Measurements from ENCODE around the gene PGBD4.

PGBD4 gene

GRCh38 chr15:34101366-34102174 lies at the start of gene PGBD4, which contains the start of gene EMC7:
TSS of gene PGBD4 (plus strand) at chr15:34102083. CDS start at chr15:34102532, 449 bp downstream.
TSS of gene EMC7 (minus strand) at chr15:34101862. CDS start at chr15:34101839, 23 bp downstream.
- peak; percentile 93 for DNase-seq (ENCODE audit: low read depth)

DNA sequence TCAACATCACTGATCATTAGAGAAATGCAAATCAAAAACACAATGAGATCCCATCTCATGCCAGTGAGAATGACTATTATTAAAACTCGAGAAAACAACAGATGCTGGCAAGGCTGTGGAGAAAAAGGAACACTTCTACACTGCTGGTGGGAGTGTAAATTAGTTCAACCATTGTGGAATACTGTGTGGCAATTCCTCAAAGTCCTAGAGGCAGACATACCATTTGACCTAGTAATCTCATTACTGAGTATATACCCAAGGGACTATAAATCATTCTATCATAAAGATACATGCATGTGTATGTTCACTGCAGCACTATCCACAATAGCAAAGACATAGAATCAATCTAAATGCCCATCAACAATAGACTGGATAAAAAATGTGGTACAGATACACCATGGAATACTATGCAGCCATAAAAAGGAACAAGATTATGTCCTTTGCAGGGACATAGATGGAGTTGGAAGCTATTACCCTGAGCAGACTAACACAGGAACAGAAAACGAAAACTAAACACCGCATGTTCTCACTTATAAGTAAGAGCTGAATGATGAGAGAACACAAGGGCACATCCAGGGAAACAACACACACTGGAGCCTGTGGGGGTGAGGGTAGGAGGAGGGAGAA lies 47.7 kb upstream of the PGBD4 start:
- DNase-seq (ENCODE audit: low read depth) = no peak

- DNase-seq (ENCODE audit: low read depth) = no peak
These were observed 45.9 kb upstream of the PGBD4 start for GRCh38 chr15:34055868-34056595.

DNA sequence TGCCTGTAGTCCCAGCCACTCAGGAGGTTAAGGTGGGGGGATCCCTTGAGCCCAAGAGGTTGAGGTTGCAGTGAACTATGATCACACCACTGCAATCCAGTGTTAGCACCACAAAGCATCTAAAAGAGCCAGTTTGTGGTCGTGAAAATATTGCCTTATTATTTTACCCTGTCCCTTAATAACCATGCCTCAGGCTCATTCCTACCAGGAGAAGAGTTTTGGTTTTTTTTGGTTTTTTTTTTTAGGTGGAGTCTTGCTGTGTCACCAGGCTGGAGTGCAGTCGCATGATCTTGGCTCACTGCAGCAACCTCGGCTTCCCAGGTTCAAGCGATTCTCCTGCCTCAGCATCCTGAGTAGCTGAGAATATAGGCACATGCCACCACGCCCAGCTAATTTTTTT lies 45.0 kb upstream of the PGBD4 start:
- no peak for DNase-seq (ENCODE audit: low read depth)

DNA sequence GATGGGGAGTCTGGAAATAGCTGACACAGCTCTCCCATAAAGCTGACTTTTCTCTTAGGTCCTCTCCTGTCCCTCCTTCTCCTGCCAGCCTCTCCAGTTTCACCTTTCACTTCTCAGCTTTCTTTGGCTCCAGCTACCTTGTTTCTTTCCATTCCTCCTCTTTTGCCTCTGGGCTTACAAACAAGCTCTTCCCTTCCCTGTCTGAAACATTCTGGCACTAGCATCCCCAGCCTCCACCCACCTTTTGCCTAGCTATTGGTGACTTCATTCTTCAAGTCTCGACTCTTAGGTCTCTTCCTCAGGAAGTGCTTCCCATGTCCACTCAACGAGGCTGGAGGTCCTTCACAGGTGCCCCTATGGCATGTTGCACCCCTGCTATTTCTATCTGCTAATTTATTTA lies 42.4 kb upstream of the PGBD4 start:
- no peak for DNase-seq (ENCODE audit: low read depth)

DNA sequence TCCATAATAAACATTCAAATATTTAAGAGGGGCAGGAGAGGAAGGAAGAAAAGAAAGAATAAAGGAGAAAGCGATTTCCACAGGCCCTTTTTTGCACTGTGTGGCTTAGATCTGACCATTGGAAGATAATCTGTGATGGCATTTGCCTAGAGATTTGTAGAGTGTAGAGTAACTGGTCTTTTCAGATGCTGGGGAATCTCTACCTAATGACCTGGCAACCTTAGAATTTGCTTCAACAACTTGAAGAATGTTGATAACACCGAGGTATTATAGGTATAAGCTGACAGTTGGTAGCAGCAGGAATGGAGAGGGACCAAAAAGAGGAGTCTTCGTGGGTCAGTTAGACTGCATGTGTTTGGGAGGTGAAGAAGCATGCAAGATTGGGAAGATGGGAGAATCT lies 41.9 kb upstream of the PGBD4 start:
- DNase-seq (ENCODE audit: low read depth) = no peak

- DNase-seq (ENCODE audit: low read depth) = no peak
These were observed 37.4 kb upstream of the PGBD4 start for GRCh38 chr15:34064438-34064837.

DNA sequence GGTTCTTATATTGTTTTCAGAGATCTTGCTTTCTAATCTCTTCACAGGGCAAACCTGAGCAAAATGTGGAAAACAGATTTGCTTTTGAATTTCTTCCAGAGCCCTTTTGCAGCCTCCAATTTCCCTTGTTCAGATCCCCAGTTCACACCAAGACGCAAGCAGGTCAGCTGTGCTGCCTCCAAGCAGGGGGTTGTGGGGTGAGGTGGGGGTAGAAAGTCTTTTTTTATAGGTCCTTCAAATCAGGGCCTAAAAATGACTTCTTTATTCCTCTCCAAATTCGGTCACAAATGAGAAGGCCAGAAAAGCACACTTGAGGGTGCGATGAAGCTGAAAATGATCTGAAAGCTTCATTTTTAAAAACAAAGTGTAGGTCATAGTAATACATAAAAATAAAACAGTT lies 36.6 kb upstream of the PGBD4 start:
- DNase-seq (ENCODE audit: low read depth) = no peak

GRCh38 chr15:34065941-34066340 lies 35.9 kb upstream of the PGBD4 start:
- no peak for DNase-seq (ENCODE audit: low read depth)

GRCh38 chr15:34070003-34070402 lies 31.9 kb upstream of the PGBD4 start:
- DNase-seq (ENCODE audit: low read depth) = no peak

- no peak for DNase-seq (ENCODE audit: low read depth)
These were observed 25.1 kb upstream of the PGBD4 start for GRCh38 chr15:34076785-34077184.

DNA sequence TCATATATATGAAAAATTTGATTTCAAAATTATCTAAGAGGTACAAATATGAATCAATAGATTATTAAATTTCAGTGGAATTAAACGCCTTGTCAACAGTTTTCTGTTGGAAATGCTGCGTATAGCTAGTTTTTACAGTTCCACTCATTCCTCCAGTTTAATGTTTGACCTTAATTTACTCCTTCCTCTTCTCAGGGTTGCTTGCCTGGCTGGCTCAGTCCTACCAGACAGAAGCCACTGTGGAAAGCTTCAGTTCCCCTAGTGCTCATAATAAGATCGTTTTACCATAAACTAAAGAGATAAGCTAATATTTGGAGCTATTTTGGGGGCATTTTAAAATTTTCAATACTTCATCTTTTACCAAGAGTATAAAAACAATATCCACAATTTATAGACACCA lies 23.0 kb upstream of the PGBD4 start:
- no peak for DNase-seq (ENCODE audit: low read depth)

- no peak for DNase-seq (ENCODE audit: low read depth)
These were observed 22.0 kb upstream of the PGBD4 start for GRCh38 chr15:34079904-34080303.

DNA sequence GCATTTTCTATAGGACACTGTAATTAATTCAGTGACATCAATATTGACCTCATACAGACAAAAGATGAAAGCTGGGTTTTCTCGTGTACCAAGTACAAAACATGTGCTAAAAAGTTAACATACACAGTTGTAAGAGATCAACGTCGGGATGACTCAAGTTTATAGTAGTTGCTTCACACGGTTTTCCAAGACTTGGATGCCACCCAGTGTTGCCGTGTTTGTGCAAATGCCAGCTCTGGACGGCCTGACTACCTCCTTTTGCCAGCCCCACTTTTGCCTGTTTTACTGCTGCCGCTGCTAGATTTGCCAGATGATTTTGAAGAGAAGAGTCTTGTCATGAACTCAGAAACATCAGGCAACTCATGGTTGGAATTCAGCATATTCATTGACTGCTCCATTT lies 17.8 kb upstream of the PGBD4 start:
- no peak for DNase-seq (ENCODE audit: low read depth)

DNA sequence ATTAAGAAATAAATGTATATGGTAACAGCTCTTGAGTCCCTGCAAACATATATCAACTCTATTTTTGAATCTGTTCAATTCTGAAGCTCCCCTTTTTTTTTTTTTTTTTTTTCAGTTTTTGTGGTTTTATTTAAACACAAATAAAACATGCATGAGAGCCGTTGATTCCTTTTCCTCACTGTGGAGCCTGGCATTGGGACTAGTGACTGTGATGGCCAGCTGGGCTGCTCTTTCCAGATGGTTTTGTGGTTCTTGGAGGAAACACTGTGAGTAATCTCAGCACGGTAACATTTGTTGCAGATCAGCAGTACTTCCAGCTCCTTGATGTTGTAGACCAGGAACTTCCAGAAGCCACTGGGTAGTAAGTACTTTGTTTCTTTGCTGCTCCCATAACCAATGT lies 16.1 kb upstream of the PGBD4 start:
- no peak for DNase-seq (ENCODE audit: low read depth)

DNA sequence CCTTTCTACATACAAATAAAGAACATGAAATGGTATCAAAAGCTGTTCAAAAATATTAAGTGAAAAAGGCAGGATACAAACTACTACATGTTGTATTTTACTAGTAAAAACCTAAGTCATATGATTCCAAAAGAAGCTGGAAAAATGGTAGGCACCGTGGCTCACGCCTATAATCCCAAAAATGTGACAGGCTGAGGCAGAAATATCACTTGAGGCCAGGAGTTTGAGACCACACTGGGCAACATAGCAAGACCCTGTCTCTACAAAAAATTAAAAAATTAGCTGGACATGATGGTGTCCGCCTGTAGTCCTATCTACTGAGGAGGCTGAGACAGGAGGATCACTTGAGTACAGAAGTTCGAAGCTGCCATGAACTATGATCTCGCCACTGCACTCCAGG lies 2.0 kb upstream of the PGBD4 start:
- no peak for DNase-seq (ENCODE audit: low read depth)

- DNase-seq (ENCODE audit: low read depth) = no peak
These were observed 467 bp downstream of the PGBD4 start for GRCh38 chr15:34102175-34102925.

DNA sequence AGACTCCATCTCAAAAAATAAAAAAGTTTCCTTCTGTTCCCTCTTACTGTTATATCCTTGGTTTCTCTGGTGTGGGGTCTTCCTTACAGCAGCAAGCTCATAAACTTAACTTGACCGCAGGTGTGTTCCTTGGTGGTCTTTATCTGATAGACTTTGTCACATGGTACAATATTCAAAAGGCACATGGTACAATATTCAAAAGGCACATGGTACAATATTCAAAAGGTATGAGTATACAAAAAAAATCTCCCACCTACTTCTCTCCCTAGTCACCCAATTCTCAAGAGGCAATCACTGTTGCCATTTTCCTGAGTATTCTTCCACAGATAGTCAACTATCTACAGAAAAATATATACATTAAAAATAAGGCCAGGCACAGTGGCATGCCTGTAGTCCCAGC lies 4.5 kb downstream of the PGBD4 start:
- no peak for DNase-seq (ENCODE audit: low read depth)

- DNase-seq (ENCODE audit: low read depth) = no peak
These were observed 5.4 kb downstream of the PGBD4 start for GRCh38 chr15:34107315-34107714.

GRCh38 chr15:34109797-34110663 lies 8.1 kb downstream of the PGBD4 start:
- DNase-seq (ENCODE audit: low read depth) = no peak

DNA sequence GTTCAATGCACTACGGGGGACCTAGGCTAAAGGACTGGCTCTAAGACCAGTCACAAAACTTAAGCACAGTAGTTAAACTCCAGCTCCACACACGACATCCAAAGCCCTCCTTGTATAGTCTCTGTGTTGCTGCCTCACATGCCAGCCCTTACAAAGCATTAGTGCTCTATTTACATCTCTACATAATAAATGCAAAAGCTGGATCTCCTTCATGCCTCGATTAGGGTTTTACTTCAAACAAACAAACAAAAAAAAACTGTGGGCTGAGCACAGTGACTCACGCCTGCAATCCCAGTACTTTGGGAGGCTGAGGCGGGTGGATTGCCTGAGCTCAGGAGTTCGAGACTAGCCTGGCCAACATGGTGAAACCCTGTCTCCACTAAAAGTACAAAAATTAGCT lies 9.6 kb downstream of the PGBD4 start:
- DNase-seq (ENCODE audit: low read depth) = no peak

All from CMK (cell line).